NB4 (cell line): ENCODE data around the gene PHF11.

ENCODE experiments used
- DNase-seq: peaks from one replicate; pipeline ENCODE4 v3.0.0; 2010; ENCODE audit warnings: low read depth
- H3K4me3 ChIP-seq: one replicate; pipeline ENCODE4 v1.5.1; 2011; ENCODE audit warnings: mild to moderate bottlenecking, low read depth, low read length, moderate library complexity
- MYC ChIP-seq: IDR thresholded peaks from 2 replicates; pipeline ENCODE4 v1.6.1; 2011; ENCODE audit warnings: low read depth, low read length
- POLR2A ChIP-seq: IDR thresholded peaks from 2 replicates; pipeline ENCODE4 v1.6.1; 2011; ENCODE audit warnings: mild to moderate bottlenecking; ENCODE audit not compliant: insufficient read length; ENCODE audit errors: extremely low read depth
- TF ChIP-seq, protein P1 (sequence below): IDR thresholded peaks from 2 replicates; pipeline ENCODE4 v1.6.1; 2011; ENCODE audit warnings: low read depth, low read length
- TF ChIP-seq, protein P2 (sequence below): IDR thresholded peaks from one replicate; pipeline ENCODE4 v1.5.1; 2012; ENCODE audit warnings: low read depth, low read length

Gene PHF11

DNA sequence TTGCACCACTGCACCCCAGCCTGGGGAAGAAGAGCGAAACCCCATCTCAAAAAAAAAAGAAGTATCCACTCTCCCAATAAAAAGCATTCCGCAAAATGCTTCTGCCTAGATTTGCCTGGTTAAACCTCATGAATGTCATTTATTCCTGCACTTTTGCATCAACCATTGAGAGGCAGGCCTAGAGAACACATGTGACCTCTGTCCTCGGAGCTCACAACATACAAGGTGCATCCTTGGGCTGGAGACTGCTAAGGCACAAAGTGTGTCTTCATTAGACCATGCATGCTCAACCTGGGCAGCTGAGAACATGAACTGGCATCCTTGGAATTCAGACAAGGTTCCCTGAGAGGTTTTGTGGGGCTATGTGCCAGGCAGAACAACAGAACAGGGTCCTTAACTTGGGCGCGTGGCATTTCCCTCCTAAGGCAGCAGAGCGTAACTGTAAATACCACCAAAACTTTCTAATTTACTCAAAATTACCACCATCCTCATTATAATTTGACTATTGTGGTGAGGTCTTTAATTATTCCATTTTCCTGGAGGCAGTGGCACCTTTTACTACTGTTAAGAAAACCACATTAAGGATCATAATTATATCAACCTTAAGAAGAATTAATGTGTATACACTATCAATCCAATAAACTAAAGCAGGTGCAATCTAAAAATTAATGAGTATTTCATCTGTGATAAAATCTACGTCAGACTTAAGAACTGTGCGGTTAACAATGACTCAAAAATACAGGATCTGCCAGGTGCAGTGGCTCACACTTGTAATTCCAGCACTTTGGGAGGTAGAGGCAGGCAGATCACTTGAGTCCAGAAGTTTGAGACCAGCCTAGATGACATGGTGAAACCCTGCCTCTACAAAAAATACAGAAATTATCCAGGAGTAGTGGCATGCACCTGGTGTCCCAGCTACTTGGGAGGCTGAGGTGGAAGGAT is 75.8 kb downstream of the PHF11 start:
- no peak for DNase-seq
- TF ChIP-seq MYC: no peak
- TF ChIP-seq, protein P1, sequence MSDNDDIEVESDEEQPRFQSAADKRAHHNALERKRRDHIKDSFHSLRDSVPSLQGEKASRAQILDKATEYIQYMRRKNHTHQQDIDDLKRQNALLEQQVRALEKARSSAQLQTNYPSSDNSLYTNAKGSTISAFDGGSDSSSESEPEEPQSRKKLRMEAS: no peak
- no peak for TF ChIP-seq POLR2A
- TF ChIP-seq, protein P2, sequence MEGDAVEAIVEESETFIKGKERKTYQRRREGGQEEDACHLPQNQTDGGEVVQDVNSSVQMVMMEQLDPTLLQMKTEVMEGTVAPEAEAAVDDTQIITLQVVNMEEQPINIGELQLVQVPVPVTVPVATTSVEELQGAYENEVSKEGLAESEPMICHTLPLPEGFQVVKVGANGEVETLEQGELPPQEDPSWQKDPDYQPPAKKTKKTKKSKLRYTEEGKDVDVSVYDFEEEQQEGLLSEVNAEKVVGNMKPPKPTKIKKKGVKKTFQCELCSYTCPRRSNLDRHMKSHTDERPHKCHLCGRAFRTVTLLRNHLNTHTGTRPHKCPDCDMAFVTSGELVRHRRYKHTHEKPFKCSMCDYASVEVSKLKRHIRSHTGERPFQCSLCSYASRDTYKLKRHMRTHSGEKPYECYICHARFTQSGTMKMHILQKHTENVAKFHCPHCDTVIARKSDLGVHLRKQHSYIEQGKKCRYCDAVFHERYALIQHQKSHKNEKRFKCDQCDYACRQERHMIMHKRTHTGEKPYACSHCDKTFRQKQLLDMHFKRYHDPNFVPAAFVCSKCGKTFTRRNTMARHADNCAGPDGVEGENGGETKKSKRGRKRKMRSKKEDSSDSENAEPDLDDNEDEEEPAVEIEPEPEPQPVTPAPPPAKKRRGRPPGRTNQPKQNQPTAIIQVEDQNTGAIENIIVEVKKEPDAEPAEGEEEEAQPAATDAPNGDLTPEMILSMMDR: no peak
- H3K4me3 ChIP-seq: no peak overlapping the region
